GM12878 (cell line): ENCODE data around the gene ZNF226.

Source experiments
- CBX3 ChIP-seq: fragments of 200-600 bp; sonication (generic); IDR thresholded peaks from 2 replicates; pipeline ENCODE4 v1.6.1; 2016; ENCODE audit warnings: low read depth, borderline replicate concordance
- EZH2 ChIP-seq: IDR thresholded peaks from 2 replicates; pipeline ENCODE4 v1.6.1; 2012; ENCODE audit warnings: low read depth, mild to moderate bottlenecking, control low read depth, inconsistent platforms, low read length, borderline replicate concordance; ENCODE audit not compliant: control insufficient read depth
- MYC ChIP-seq: IDR thresholded peaks from 2 replicates; pipeline ENCODE4 v1.6.1; 2011; ENCODE audit warnings: mild to moderate bottlenecking, low read length, moderate library complexity, inconsistent platforms; ENCODE audit not compliant: insufficient read depth, insufficient replicate concordance, insufficient read length, severe bottlenecking
- RAD21 ChIP-seq: IDR thresholded peaks from 2 replicates; pipeline ENCODE4 v1.6.1; 2011; ENCODE audit warnings: mild to moderate bottlenecking, low read depth, low read length, moderate library complexity; ENCODE audit not compliant: insufficient read depth
- TF ChIP-seq, protein P1 (sequence below), 3 experiments: IDR thresholded peaks in 2 of 3; conservative IDR thresholded peaks in 1 of 3; 2 replicates each; pipeline ENCODE4 v1.5.1; 2011; ENCODE audit warnings: low read depth in 3 of 3, low read length in 3 of 3, mild to moderate bottlenecking in 3 of 3, control low read depth in 2 of 3, moderate library complexity in 2 of 3, inconsistent platforms in 1 of 3, mixed read lengths in 1 of 3; ENCODE audit not compliant: control insufficient read depth in 2 of 3, insufficient read depth in 1 of 3; ENCODE audit errors: extremely low read depth in 1 of 3

DNA sequence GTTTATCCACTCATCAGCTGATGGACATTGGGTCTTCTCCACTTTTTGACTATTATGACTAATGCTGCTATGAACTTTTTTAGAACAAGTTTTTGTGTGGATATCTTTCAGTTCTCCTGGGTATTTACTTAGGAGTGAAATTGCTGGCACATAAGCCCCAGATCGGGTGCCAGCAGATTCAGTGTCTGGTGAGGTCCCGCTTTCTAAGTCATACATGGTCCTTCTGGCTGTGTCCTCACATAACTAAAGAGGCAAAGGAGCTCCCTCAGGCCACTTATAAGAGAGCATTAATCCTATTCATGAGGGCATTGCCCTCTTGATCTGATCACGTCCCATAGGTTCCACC lies 600 bp upstream of the ZNF226 start:
- TF ChIP-seq RAD21 (no peak), CBX3 (no peak), MYC (no peak), EZH2 (no peak)
- TF ChIP-seq, protein P1, sequence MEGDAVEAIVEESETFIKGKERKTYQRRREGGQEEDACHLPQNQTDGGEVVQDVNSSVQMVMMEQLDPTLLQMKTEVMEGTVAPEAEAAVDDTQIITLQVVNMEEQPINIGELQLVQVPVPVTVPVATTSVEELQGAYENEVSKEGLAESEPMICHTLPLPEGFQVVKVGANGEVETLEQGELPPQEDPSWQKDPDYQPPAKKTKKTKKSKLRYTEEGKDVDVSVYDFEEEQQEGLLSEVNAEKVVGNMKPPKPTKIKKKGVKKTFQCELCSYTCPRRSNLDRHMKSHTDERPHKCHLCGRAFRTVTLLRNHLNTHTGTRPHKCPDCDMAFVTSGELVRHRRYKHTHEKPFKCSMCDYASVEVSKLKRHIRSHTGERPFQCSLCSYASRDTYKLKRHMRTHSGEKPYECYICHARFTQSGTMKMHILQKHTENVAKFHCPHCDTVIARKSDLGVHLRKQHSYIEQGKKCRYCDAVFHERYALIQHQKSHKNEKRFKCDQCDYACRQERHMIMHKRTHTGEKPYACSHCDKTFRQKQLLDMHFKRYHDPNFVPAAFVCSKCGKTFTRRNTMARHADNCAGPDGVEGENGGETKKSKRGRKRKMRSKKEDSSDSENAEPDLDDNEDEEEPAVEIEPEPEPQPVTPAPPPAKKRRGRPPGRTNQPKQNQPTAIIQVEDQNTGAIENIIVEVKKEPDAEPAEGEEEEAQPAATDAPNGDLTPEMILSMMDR (IDR thresholded peaks at IDR 0.05 in 2 of 3, conservative IDR thresholded peaks at IDR 0.05 in 1 of 3; ENCODE audit: control insufficient read depth in 2 of 3, extremely low read depth in 1 of 3, insufficient read depth in 1 of 3, low read depth in 3 of 3, low read length in 3 of 3) = no peak
